Activated CD8-positive, alpha-beta T cell treated with anti-CD3 and anti-CD28 coated beads, Interleukin-2, amount 10 ng/mL, durations not matched to agents 7 days and 5 days (primary cell): ENCODE measurements around the gene WDR4. TPM values are rescaled to one million over a fixed set of nuclear protein-coding genes. Genes with fewer than 3 reads are reported as not detected.
"Not testable (repeated sequence)": the region's sequence is repeated elsewhere in the genome, so short reads cannot be mapped to it uniquely, and the experiment has no call there.

Source experiments
- ATAC-seq: fragments of 150-1000 bp; cut with Tn5 transposase; one replicate; pipeline ENCODE4 v1.10.0; 2021; ENCODE audit warnings: moderate library complexity
- CTCF ChIA-PET: fragments of 350-600 bp; sonication (Branson Sonifier 250); formaldehyde crosslinking; loops from one replicate; lab custom pipeline; 2021; ENCODE audit warnings: antibody characterized with exemption; lab: Charles Lee
- POLR2A ChIA-PET: fragments of 350-600 bp; sonication (Branson Sonifier 250); formaldehyde crosslinking; loops from one replicate; lab custom pipeline; 2021; ENCODE audit warnings: antibody characterized with exemption; lab: Charles Lee
- DNase-seq: peaks from one replicate; pipeline ENCODE4 v3.0.0-alpha.2; 2020
- H3K27ac Mint-ChIP-seq: one replicate; pipeline ENCODE4 v1.8.0; 2021; ENCODE audit warnings: mild to moderate bottlenecking, mixed read lengths
- H3K27me3 Mint-ChIP-seq: one replicate; pipeline ENCODE4 v1.8.0; 2021; ENCODE audit warnings: low read depth, mixed read lengths
- H3K36me3 Mint-ChIP-seq: one replicate; pipeline ENCODE4 v1.8.0; 2021; ENCODE audit warnings: low read depth, mixed read lengths
- H3K4me1 Mint-ChIP-seq: one replicate; pipeline ENCODE4 v1.8.0; 2021; ENCODE audit warnings: low read depth, mixed read lengths
- H3K4me3 Mint-ChIP-seq: one replicate; pipeline ENCODE4 v1.8.0; 2021; ENCODE audit warnings: mild to moderate bottlenecking, mixed read lengths
- H3K9me3 Mint-ChIP-seq: one replicate; pipeline ENCODE4 v1.8.0; 2022; ENCODE audit warnings: mixed read lengths; ENCODE audit not compliant: insufficient read depth
- total RNA-seq, 2 experiments: library from RNA; stranded (reverse); gene quantifications; one replicate each; pipeline ENCODE4 v1.2.3, GENCODE V29; 2021

WDR4 gene
- total RNA-seq, 2 experiments from 2014 or later, result 35.6 to 40.9 TPM

GRCh38 chr21:42849759-42850412, 29.5 kb downstream of the WDR4 start:
- H3K27me3 Mint-ChIP-seq, result no peaks in the 10 kb centered on the region
- ATAC-seq (no peak), DNase-seq (no peak)
- H3K9me3 Mint-ChIP-seq, result no peaks in the 10 kb centered on the region
- CTCF ChIA-PET, result no interaction called here
- no peak overlapping the region for H3K4me3 Mint-ChIP-seq
- peaks cover 13% of the 10 kb centered on the region for H3K4me1 Mint-ChIP-seq
- peak overlapping the region; percentile 20 for H3K27ac Mint-ChIP-seq
- peaks cover 58% of the 10 kb centered on the region for H3K36me3 Mint-ChIP-seq
- POLR2A ChIA-PET, result no interaction called here

GRCh38 chr21:42848932-42849758, 30.2 kb downstream of the WDR4 start:
- ChIA-PET CTCF (no interaction called here), POLR2A (no interaction called here)
- H3K9me3 Mint-ChIP-seq, result no peaks in the 10 kb centered on the region
- ATAC-seq (no peak), DNase-seq (no peak)
- peaks cover 13% of the 10 kb centered on the region for H3K4me1 Mint-ChIP-seq
- no peaks in the 10 kb centered on the region for H3K27me3 Mint-ChIP-seq
- H3K36me3 Mint-ChIP-seq, result peaks cover 56% of the 10 kb centered on the region
- peak overlapping the region; percentile 34 for H3K27ac Mint-ChIP-seq
- no peak overlapping the region for H3K4me3 Mint-ChIP-seq

DNA sequence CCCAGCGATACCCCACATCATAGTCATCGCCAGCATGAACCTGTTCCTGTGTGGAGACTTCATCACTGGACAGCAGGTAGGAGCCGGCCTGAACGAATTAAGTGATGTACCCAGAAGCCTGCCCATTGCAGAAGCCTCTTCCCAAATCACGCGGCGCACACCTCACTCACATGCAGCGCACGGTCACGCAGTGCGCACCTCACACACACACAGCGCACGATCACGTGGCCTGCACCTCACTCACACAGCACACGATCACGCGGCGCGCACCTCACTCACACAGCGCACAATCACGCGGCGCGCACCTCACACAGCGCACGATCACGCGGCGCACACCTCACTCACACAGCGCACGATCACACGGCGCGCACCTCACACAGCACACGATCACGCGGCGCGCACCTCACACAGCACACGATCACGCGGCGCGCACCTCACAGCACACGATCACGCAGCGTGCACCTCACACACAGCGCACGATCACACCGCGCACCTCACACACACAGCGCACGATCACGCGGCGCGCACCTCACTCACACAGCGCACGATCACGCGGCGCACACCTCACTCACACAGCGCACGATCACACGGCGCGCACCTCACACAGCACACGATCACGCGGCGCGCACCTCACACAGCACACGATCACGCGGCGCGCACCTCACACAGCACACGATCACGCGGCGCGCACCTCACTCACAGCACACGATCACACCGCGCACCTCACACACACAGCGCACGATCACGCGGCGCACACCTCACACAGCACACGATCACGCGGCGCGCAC, 31.0 kb downstream of the WDR4 start:
- Mint-ChIP-seq H3K27ac (peak overlapping the region; percentile 34), H3K36me3 (peaks cover 57% of the 10 kb centered on the region), H3K4me1 (peaks cover 13% of the 10 kb centered on the region)
- POLR2A ChIA-PET, H3K4me3 Mint-ChIP-seq, DNase-seq, H3K27me3 Mint-ChIP-seq, H3K9me3 Mint-ChIP-seq, CTCF ChIA-PET, ATAC-seq: not testable (repeated sequence)

- Mint-ChIP-seq H3K4me1 (peaks cover 13% of the 10 kb centered on the region), H3K4me3 (no peak overlapping the region), H3K9me3 (no peaks in the 10 kb centered on the region), H3K27ac (no peak overlapping the region), H3K36me3 (peaks cover 61% of the 10 kb centered on the region), H3K27me3 (no peaks in the 10 kb centered on the region)
- ChIA-PET CTCF (no interaction called here), POLR2A (no interaction called here)
- DNase-seq (no peak), ATAC-seq (no peak)
These were observed 31.6 kb downstream of the WDR4 start for GRCh38 chr21:42847726-42848125.

GRCh38 chr21:42847051-42847707, 32.2 kb downstream of the WDR4 start:
- Mint-ChIP-seq H3K4me1 (peaks cover 13% of the 10 kb centered on the region), H3K4me3 (no peak overlapping the region), H3K27ac (no peak overlapping the region), H3K9me3 (no peaks in the 10 kb centered on the region), H3K36me3 (peaks cover 62% of the 10 kb centered on the region), H3K27me3 (no peaks in the 10 kb centered on the region)
- DNase-seq, result no peak
- ATAC-seq, result no peak
- CTCF ChIA-PET, result no interaction called here
- POLR2A ChIA-PET, result no interaction called here

GRCh38 chr21:42846221-42846620, 33.1 kb downstream of the WDR4 start:
- Mint-ChIP-seq H3K4me1 (peaks cover 9% of the 10 kb centered on the region), H3K27ac (no peak overlapping the region), H3K9me3 (no peaks in the 10 kb centered on the region), H3K4me3 (no peak overlapping the region), H3K27me3 (no peaks in the 10 kb centered on the region), H3K36me3 (peaks cover 54% of the 10 kb centered on the region)
- DNase-seq (no peak), ATAC-seq (no peak)
- ChIA-PET POLR2A (no interaction called here), CTCF (no interaction called here)

GRCh38 chr21:42845296-42845965, 33.9 kb downstream of the WDR4 start:
- Mint-ChIP-seq H3K9me3 (no peaks in the 10 kb centered on the region), H3K27me3 (no peaks in the 10 kb centered on the region), H3K36me3 (peaks cover 48% of the 10 kb centered on the region), H3K27ac (no peak overlapping the region), H3K4me1 (peaks cover 4% of the 10 kb centered on the region), H3K4me3 (no peak overlapping the region)
- CTCF ChIA-PET, result no interaction called here
- DNase-seq (no peak), ATAC-seq (no peak)
- POLR2A ChIA-PET, result no interaction called here

DNA sequence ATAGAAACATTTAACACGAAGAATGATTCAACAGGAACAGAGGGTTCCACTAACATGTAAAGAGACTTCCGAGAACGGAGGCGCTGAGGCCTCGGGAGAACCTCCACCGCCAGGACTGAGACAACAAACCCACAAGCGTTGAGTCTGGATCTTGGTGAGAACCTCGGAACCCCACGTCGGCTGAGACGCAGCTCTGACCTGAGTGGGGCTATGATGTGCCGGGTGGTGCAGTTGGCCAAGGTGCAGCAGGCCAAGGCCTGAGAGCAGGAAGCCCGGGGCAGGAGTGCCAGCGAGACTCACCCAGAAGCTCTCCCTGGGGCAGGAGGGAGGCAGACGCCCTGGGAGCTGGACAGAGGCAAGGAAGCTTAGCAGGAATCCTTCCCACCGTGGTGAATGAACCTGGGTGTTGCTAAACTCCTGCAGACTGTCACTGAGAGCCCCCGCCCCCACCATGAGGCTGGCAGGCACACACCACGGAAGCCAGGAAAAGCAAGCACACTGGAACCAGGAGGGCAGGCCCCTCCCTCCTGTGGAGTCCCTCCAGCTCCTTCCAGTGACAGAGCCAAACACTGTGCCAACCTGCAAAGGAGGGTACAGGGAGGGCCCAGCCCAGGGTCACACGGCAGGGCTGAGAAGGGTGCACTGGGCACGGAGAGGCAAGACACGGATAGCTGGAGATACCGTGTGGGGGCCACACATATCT, 34.8 kb downstream of the WDR4 start:
- H3K27ac Mint-ChIP-seq, result no peak overlapping the region
- no peaks in the 10 kb centered on the region for H3K27me3 Mint-ChIP-seq
- no peaks in the 10 kb centered on the region for H3K9me3 Mint-ChIP-seq
- DNase-seq (no peak), ATAC-seq (no peak)
- H3K4me3 Mint-ChIP-seq, result no peak overlapping the region
- CTCF ChIA-PET, result no interaction called here
- POLR2A ChIA-PET, result interaction anchor here (0.5 kb wide), 1 partner anchor 741 kb away, joined by 3 read pairs; no protein-coding TSS in a partner anchor
- peaks cover 4% of the 10 kb centered on the region for H3K4me1 Mint-ChIP-seq
- peaks cover 43% of the 10 kb centered on the region for H3K36me3 Mint-ChIP-seq

DNA sequence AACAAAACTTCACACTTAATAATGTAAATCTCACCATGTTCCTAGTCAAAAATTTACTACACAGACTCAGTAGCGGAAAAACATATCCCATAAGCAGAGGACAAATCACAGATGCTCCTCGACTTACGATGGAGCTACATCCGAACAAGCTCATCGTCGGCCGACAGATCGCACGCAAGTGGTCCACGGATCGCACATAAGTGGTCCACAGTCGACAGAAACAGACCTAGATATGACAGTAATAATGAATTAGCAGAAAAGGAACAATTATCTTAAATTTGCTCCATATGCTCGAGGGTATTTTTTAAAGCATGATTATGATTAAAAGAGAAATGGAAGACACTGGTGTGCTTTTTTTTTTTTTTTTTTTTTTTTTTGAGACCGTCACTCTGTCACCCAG, 36.3 kb downstream of the WDR4 start:
- no peak for DNase-seq
- ChIA-PET CTCF (interaction anchor here (1.0 kb wide), 1 partner anchor 21 kb away, joined by 3 read pairs; no protein-coding TSS in a partner anchor), POLR2A (no interaction called here)
- Mint-ChIP-seq H3K4me1 (peaks cover 7% of the 10 kb centered on the region), H3K36me3 (peaks cover 38% of the 10 kb centered on the region), H3K27me3 (no peaks in the 10 kb centered on the region), H3K27ac (no peak overlapping the region), H3K4me3 (no peak overlapping the region), H3K9me3 (no peaks in the 10 kb centered on the region)
- ATAC-seq, result no peak

GRCh38 chr21:42841916-42842655, 37.3 kb downstream of the WDR4 start:
- ATAC-seq, H3K27ac Mint-ChIP-seq, H3K9me3 Mint-ChIP-seq, DNase-seq, POLR2A ChIA-PET, H3K27me3 Mint-ChIP-seq, H3K4me3 Mint-ChIP-seq, H3K4me1 Mint-ChIP-seq: not testable (repeated sequence)
- CTCF ChIA-PET, result interaction anchor here (1.0 kb wide), 1 partner anchor 20 kb away, joined by 3 read pairs; no protein-coding TSS in a partner anchor
- peaks cover 34% of the 10 kb centered on the region for H3K36me3 Mint-ChIP-seq
